HG03060 (cell line): ENCODE results near the gene ESRRA.

Experiments used
- ATAC-seq: cut with Tn5 transposase; IDR thresholded peaks from one replicate; pipeline ENCODE4 v1.9.1; 2021; ENCODE audit warnings: low read depth, moderate number of reproducible peaks; ENCODE audit not compliant: unreplicated experiment

The ESRRA gene

GRCh38 chr11:64269540-64270220 is 35.6 kb upstream of the ESRRA start:
- ATAC-seq, result peak; percentile 71

GRCh38 chr11:64275031-64275800 is 30.1 kb upstream of the ESRRA start:
- ATAC-seq, result no peak

GRCh38 chr11:64275841-64276240 is 29.5 kb upstream of the ESRRA start:
- no peak for ATAC-seq

- no peak for ATAC-seq
Observed at GRCh38 chr11:64276653-64277431, 28.5 kb upstream of the ESRRA start.

GRCh38 chr11:64278576-64279190 is 26.6 kb upstream of the ESRRA start:
- ATAC-seq, result no peak

GRCh38 chr11:64281957-64282770 is 23.2 kb upstream of the ESRRA start:
- no peak for ATAC-seq

- no peak for ATAC-seq
Observed at GRCh38 chr11:64283092-64283491, 22.2 kb upstream of the ESRRA start.

GRCh38 chr11:64284048-64284961 is 21.0 kb upstream of the ESRRA start, which contains the start of gene BAD:
BAD (minus strand) TSS chr11:64284665; CDS start chr11:64284368, 297 bp downstream.
- peak; percentile 42 for ATAC-seq

- peak; percentile 33 for ATAC-seq
Observed at GRCh38 chr11:64284962-64285884, 20.1 kb upstream of the ESRRA start, which contains the start of gene GPR137. GPR137 (plus strand) TSS chr11:64285848; CDS start chr11:64286525, 677 bp downstream.

- no peak for ATAC-seq
Observed at GRCh38 chr11:64285885-64286800, 19.2 kb upstream of the ESRRA start.

GRCh38 chr11:64286801-64287159 is 18.5 kb upstream of the ESRRA start:
- no peak for ATAC-seq

GRCh38 chr11:64287676-64288352 is 17.5 kb upstream of the ESRRA start:
- ATAC-seq, result no peak

GRCh38 chr11:64288353-64288750 is 17.0 kb upstream of the ESRRA start:
- ATAC-seq, result no peak

- ATAC-seq, result no peak
Observed at GRCh38 chr11:64289002-64289564, 16.2 kb upstream of the ESRRA start.

- no peak for ATAC-seq
Observed at GRCh38 chr11:64290352-64291261, 14.7 kb upstream of the ESRRA start.
